Activated naive CD8-positive, alpha-beta T cell treated with anti-CD3 and anti-CD28 coated beads, Interleukin-2, amount 50 U/mL, for 24 hours (primary cell): Measurements from ENCODE around the gene ARHGAP15.

ENCODE experiments used
- ATAC-seq: fragments of 150-1000 bp; cut with Tn5 transposase; one replicate; pipeline ENCODE4 v1.10.0; 2021
- DNase-seq: peaks from one replicate; pipeline ENCODE4 v3.0.0; 2021
- H3K27ac Mint-ChIP-seq: one replicate; pipeline ENCODE4 v1.8.0; 2021; ENCODE audit warnings: mild to moderate bottlenecking, mixed read lengths
- H3K27me3 Mint-ChIP-seq: one replicate; pipeline ENCODE4 v1.8.0; 2021; ENCODE audit warnings: mixed read lengths
- H3K36me3 Mint-ChIP-seq: one replicate; pipeline ENCODE4 v1.8.0; 2021; ENCODE audit warnings: low read depth, mixed read lengths
- H3K4me1 Mint-ChIP-seq: one replicate; pipeline ENCODE4 v1.8.0; 2021; ENCODE audit warnings: mixed read lengths
- H3K4me3 Mint-ChIP-seq: one replicate; pipeline ENCODE4 v1.8.0; 2021; ENCODE audit warnings: mild to moderate bottlenecking, moderate library complexity, mixed read lengths
- H3K9me3 Mint-ChIP-seq: one replicate; pipeline ENCODE4 v1.8.0; 2021; ENCODE audit warnings: mixed read lengths

ARHGAP15 gene

GRCh38 chr2:143652692-143653091 is 523.5 kb downstream of the ARHGAP15 start:
- Mint-ChIP-seq H3K27me3 (no peaks in the 10 kb centered on the region), H3K4me1 (peaks cover 6% of the 10 kb centered on the region), H3K27ac (no peak overlapping the region), H3K9me3 (peaks cover 47% of the 10 kb centered on the region), H3K36me3 (peaks cover 57% of the 10 kb centered on the region), H3K4me3 (no peak overlapping the region)
- ATAC-seq (no peak), DNase-seq (no peak)

DNA sequence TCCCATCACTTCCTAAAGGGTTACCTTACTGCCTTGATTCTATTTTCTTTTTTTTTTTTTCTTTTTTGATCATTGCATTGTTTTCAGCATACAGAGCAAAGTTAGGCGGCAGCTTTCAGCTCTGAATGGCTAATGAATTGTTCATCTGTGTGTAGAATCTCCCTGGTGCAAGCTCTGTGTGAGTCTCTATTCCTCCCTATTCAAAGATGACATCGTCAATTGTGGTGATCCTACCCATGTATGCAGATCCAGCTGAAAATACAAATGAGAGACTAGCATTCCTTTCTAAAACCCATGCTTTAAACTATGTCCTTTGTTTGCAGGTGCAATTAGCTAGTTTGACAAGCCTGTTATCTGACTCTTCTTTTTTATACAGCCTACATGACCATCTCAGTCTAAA is 539.0 kb downstream of the ARHGAP15 start:
- Mint-ChIP-seq H3K9me3 (no peaks in the 10 kb centered on the region), H3K4me1 (no peaks in the 10 kb centered on the region), H3K36me3 (peaks cover 7% of the 10 kb centered on the region), H3K27me3 (no peaks in the 10 kb centered on the region), H3K27ac (no peak overlapping the region), H3K4me3 (no peak overlapping the region)
- ATAC-seq (no peak), DNase-seq (no peak)

DNA sequence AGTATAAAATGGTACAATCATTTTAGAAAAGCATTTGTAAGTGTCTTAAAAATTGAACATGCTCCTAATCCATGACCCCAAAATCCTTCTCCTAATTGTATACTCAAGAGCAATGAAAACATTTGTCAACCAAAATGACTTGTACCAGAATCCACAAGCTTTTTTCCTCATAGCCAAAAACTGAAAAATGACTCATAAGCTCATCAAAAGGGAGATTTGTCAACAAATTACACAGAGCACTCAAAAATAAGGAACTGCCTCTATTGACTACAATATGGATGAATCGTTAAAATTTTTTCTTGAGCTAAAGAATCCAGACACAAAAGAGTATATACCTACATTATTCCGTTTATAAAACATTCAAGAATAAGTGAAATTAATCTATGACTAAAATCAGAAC is 544.8 kb downstream of the ARHGAP15 start:
- peaks cover 5% of the 10 kb centered on the region for H3K9me3 Mint-ChIP-seq
- H3K4me3 Mint-ChIP-seq: no peak overlapping the region
- DNase-seq (no peak), ATAC-seq (no peak)
- H3K27me3 Mint-ChIP-seq: no peaks in the 10 kb centered on the region
- H3K27ac Mint-ChIP-seq: no peak overlapping the region
- H3K4me1 Mint-ChIP-seq: peaks cover 17% of the 10 kb centered on the region
- H3K36me3 Mint-ChIP-seq: peaks cover 29% of the 10 kb centered on the region

DNA sequence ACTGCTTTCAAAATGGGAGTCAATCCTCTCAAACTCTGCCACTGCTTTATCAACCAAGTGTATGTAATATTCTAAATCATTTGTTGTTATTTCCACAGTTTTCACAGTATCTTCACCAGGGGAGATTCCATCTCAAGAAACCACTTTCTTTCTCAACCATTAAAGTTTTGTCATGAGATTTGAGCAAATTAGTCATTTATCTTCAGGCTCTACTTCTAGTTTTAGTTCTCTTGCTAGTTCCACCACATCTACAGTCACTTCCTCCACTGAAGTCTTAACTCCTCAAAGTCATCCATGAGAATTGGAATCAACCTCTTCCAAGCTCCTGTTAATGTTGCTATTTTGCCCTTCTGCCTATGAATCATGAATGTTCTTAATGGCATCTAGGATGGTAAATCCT is 545.8 kb downstream of the ARHGAP15 start:
- peaks cover 17% of the 10 kb centered on the region for H3K4me1 Mint-ChIP-seq
- peak overlapping the region; percentile 28 for H3K27ac Mint-ChIP-seq
- no peak overlapping the region for H3K4me3 Mint-ChIP-seq
- H3K27me3 Mint-ChIP-seq: no peaks in the 10 kb centered on the region
- H3K36me3 Mint-ChIP-seq: peaks cover 29% of the 10 kb centered on the region
- no peak for DNase-seq
- no peak for ATAC-seq
- H3K9me3 Mint-ChIP-seq: peaks cover 5% of the 10 kb centered on the region

DNA sequence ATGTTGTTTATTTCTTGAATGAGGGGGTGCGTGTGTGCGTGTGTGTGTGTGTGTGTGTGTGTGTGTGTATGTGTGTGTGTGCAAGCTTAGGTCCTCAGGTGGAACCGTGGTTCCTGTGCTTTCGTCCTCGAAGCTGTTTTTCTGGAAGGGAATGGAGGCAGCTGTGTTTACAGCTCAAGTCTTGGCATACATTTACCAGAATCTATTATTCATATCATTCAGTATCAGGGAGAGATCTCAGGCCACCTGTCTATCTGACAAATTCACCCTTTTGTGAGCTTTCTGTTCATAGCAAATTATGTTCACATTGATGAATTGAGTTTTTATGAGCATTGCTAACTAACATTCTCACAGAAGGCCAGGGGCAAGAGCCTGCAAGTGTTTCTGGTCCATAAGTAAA is 550.4 kb downstream of the ARHGAP15 start:
- H3K4me3 Mint-ChIP-seq: no peak overlapping the region
- H3K27me3 Mint-ChIP-seq: no peaks in the 10 kb centered on the region
- no peak overlapping the region for H3K27ac Mint-ChIP-seq
- ATAC-seq (no peak), DNase-seq (no peak)
- H3K4me1 Mint-ChIP-seq: peaks cover 10% of the 10 kb centered on the region
- H3K9me3 Mint-ChIP-seq: no peaks in the 10 kb centered on the region
- peaks cover 20% of the 10 kb centered on the region for H3K36me3 Mint-ChIP-seq

DNA sequence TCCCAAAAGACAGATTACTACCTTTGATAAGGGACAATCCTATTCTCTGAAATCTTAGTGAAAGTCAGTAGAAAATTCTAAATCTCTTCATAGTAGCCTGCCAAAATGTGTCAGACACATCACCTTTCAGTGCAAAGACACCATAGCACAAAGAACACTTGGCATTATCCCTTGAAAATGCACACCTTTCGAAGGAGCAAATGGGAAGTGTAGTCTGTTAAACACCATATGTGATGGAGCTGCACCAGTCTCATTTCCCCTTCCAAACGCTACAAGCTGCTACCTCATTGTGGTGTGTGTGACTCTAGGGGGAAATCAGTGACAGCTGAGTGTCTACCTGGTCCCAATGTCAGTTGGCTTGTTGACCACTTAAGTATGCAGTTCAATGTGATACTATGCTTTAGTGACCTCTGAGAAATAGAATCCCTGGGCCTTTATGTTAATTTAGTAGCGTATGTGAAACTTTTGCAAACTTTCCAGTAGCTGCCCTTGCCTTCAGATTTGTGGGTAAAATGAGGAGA is 551.7 kb downstream of the ARHGAP15 start:
- H3K27me3 Mint-ChIP-seq: no peaks in the 10 kb centered on the region
- ATAC-seq (no peak), DNase-seq (no peak)
- H3K9me3 Mint-ChIP-seq: no peaks in the 10 kb centered on the region
- no peak overlapping the region for H3K4me3 Mint-ChIP-seq
- peaks cover 11% of the 10 kb centered on the region for H3K36me3 Mint-ChIP-seq
- H3K4me1 Mint-ChIP-seq: peaks cover 4% of the 10 kb centered on the region
- no peak overlapping the region for H3K27ac Mint-ChIP-seq

- ATAC-seq (no peak), DNase-seq (no peak)
- H3K9me3 Mint-ChIP-seq: no peaks in the 10 kb centered on the region
- H3K4me3 Mint-ChIP-seq: no peak overlapping the region
- peaks cover 9% of the 10 kb centered on the region for H3K4me1 Mint-ChIP-seq
- no peak overlapping the region for H3K27ac Mint-ChIP-seq
- peaks cover 7% of the 10 kb centered on the region for H3K36me3 Mint-ChIP-seq
- H3K27me3 Mint-ChIP-seq: no peaks in the 10 kb centered on the region
Observed at GRCh38 chr2:143682436-143683055, 553.3 kb downstream of the ARHGAP15 start.

DNA sequence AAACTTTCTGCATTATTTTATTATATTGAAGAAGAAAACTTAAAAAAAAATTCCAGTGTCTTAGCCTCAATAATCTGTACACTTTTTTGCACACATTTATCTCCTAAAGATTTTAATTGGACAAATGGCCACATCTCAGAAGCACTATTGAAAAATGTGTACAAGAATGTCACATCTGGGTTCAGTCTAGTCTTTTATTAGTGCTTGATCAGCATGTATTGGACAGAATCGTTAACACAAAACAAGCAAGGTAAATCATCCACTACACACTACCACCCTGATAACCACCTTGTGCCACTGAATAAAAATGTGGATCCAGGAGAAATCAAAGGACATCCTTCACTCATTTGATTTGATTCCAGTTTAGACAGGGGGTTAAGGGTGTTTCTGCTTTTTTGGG is 554.8 kb downstream of the ARHGAP15 start:
- Mint-ChIP-seq H3K27ac (no peak overlapping the region), H3K27me3 (no peaks in the 10 kb centered on the region), H3K9me3 (no peaks in the 10 kb centered on the region), H3K36me3 (peaks cover 4% of the 10 kb centered on the region), H3K4me3 (no peak overlapping the region), H3K4me1 (peaks cover 13% of the 10 kb centered on the region)
- DNase-seq: no peak
- ATAC-seq: no peak

DNA sequence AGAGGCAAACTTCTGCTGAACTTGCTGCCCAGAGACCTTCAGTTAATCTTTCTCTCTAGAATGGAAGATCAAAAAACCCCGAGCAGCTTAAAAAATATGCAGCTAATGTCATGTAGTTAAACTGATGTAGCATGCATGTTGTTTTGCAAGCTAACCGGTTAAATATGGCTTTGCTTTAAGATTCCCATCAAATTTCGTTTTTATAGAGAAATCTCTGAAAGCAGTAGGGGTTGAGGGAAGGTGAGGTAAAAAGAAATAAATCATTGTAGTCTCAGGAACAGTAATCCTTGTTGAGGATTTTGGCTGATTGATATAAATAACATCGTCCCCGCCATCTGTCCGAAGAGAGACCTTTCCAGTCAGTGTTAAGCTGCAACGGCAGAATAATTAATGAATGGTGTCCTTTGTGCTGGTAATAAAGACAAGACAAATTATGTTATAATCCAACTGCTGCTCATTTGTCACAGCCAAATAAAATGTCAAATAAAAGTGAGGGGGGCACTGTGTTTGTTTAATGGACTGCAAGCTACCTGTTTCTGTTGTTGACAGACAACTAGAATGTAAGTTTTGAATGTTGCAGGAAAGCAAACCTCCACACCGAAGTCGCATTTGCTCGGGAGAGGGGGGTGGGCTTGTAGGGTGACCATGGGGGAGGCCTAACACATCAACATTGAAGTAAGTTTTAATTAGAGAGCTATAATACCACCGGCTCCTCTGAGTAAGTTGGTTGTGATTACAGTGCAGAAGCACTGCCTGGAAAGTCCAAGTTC is 555.5 kb downstream of the ARHGAP15 start:
- Mint-ChIP-seq H3K36me3 (peaks cover 8% of the 10 kb centered on the region), H3K4me1 (peaks cover 19% of the 10 kb centered on the region), H3K27ac (no peak overlapping the region), H3K9me3 (no peaks in the 10 kb centered on the region), H3K4me3 (no peak overlapping the region), H3K27me3 (no peaks in the 10 kb centered on the region)
- DNase-seq: no peak
- no peak for ATAC-seq

DNA sequence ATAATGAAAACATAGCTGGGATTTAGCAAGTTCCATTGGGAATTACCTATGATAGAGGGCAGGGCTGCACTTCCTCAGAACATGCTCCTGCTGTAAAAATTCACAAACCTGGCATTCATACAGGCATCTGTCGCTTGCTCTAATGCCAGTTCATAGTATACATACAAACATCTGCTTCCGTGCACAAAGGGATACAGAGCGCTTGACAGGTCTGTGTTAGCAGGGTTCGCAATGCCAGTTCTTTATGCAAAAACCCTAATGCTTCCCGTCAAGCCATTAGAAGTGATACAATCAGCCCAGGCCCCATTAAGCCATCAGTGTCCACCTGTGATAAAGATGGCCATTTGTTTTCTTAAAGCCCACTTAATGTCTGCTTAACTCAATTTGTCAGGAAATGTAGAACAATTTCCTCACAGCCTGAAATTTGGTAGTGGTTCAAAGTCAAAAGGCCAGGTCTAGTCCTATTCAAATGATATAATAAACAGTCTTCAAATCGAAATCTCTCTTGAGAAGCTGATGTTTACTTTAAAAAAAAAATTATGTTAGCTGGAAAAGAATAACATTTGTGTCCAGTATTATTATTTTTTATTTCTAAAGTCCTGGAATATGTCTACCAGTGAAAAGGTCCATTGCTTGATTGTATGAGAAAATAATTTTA is 556.3 kb downstream of the ARHGAP15 start:
- DNase-seq: no peak
- peaks cover 8% of the 10 kb centered on the region for H3K36me3 Mint-ChIP-seq
- H3K4me1 Mint-ChIP-seq: peaks cover 20% of the 10 kb centered on the region

GRCh38 chr2:143686585-143687164 is 557.5 kb downstream of the ARHGAP15 start:
- no peak for DNase-seq
- no peak for ATAC-seq
- Mint-ChIP-seq H3K27me3 (no peaks in the 10 kb centered on the region), H3K36me3 (peaks cover 11% of the 10 kb centered on the region), H3K9me3 (no peaks in the 10 kb centered on the region), H3K27ac (no peak overlapping the region), H3K4me3 (no peak overlapping the region), H3K4me1 (peaks cover 28% of the 10 kb centered on the region)

More for the DNA sequence above, 556.3 kb downstream of the ARHGAP15 start:
- no peak for ATAC-seq
- Mint-ChIP-seq H3K27ac (no peak overlapping the region), H3K9me3 (no peaks in the 10 kb centered on the region), H3K27me3 (no peaks in the 10 kb centered on the region), H3K4me3 (no peak overlapping the region)

- Mint-ChIP-seq H3K9me3 (no peaks in the 10 kb centered on the region), H3K36me3 (peaks cover 17% of the 10 kb centered on the region), H3K27me3 (no peaks in the 10 kb centered on the region), H3K4me1 (peaks cover 33% of the 10 kb centered on the region), H3K27ac (no peak overlapping the region), H3K4me3 (no peak overlapping the region)
- DNase-seq (no peak), ATAC-seq (no peak)
Observed at GRCh38 chr2:143688248-143688647, 559.0 kb downstream of the ARHGAP15 start.

DNA sequence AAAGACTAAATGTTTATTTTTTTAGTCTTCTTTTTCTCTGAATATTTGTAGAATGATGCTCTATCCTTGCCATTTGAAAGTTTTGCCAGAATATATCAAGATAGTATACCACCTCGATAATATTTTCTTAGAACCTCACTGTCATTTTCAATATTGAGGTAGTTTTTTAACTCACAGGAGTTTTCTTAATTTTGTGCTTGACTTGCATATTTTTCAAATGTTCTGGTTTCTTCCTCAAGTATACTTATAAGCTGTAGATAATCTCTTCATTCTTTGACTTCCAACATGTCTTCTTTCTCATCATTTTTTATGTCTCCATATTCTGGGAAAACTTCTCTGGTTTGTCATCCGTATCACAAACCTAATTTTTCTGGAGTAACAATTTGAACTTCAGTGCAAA is 559.6 kb downstream of the ARHGAP15 start:
- Mint-ChIP-seq H3K27me3 (no peaks in the 10 kb centered on the region), H3K9me3 (no peaks in the 10 kb centered on the region), H3K4me3 (no peak overlapping the region), H3K36me3 (peaks cover 17% of the 10 kb centered on the region), H3K27ac (peak overlapping the region; percentile 2), H3K4me1 (peaks cover 34% of the 10 kb centered on the region)
- ATAC-seq (no peak), DNase-seq (no peak)

DNA sequence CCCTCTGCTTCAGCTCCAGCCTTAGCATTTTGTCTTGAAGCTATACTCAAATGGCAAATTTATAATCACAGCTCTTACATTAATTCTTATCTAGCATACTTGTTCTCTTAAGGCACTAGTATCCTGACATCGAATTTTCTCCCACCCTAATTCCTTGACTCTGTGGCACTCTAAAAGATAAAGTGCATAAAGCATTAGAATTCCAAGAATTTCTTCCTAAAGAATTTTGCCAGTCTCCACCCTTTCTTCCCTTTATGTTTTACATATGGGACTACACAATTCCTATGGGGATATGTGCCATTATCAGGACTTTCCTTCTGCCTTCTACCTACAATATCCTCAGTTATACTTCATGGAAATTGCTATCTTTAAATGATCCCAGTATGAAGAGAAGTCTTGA is 560.3 kb downstream of the ARHGAP15 start:
- H3K27ac Mint-ChIP-seq: peak overlapping the region; percentile 2
- H3K9me3 Mint-ChIP-seq: no peaks in the 10 kb centered on the region
- peaks cover 17% of the 10 kb centered on the region for H3K36me3 Mint-ChIP-seq
- DNase-seq (no peak), ATAC-seq (no peak)
- no peaks in the 10 kb centered on the region for H3K27me3 Mint-ChIP-seq
- H3K4me1 Mint-ChIP-seq: peaks cover 40% of the 10 kb centered on the region
- H3K4me3 Mint-ChIP-seq: no peak overlapping the region
